Measurements from ENCODE around the gene MATN1.

MATN1 gene

DNA sequence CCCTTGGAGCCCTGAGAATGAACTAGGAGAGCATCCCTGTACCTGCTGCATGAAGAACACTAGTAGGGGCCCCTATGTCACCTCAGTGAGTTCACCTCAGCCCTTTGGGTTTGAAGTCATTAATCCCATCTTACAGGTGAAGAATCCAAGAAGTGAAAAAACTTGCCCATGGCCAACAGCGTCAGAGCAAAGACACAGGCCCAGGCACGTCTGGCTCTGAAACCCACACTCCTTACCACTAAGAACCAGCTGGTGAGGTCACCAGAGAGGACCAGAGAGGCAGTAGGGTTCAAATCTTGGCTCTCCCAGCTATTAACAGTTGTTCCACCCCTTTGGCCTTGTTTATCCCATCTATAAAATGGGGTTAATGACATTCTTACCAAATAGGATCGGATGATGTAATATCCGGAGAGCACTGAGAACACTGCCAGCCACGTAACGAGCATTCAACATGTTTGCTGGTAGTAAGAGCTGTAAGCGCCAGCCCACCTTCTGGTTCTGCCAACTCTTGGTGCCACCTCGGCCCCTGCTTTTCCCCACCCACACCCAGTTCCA lies 8.8 kb downstream of the MATN1 start:
- Histone ChIP-seq H3K36me3 (ENCODE audit: control insufficient read depth, insufficient read depth, low read length) (no peaks in the 10 kb centered on the region), H3K4me1 (no peaks in the 10 kb centered on the region), H3K9ac (no peak overlapping the region), H3K79me2 (no peaks in the 10 kb centered on the region), H3K9me3 (ENCODE audit: control insufficient read depth, low read length) (no peaks in the 10 kb centered on the region), H3K4me2 (ENCODE audit: low read length) (no peak overlapping the region), H3K27ac (no peak overlapping the region), H2AFZ (no peak overlapping the region), H3K4me3 (ENCODE audit: low read depth, low read length) (no peak overlapping the region), H3K27me3 (ENCODE audit: control insufficient read depth, insufficient read depth, low read length) (no peaks in the 10 kb centered on the region)
- no peak for TF ChIP-seq CTCF (IDR thresholded peaks at IDR 0.05)

DNA sequence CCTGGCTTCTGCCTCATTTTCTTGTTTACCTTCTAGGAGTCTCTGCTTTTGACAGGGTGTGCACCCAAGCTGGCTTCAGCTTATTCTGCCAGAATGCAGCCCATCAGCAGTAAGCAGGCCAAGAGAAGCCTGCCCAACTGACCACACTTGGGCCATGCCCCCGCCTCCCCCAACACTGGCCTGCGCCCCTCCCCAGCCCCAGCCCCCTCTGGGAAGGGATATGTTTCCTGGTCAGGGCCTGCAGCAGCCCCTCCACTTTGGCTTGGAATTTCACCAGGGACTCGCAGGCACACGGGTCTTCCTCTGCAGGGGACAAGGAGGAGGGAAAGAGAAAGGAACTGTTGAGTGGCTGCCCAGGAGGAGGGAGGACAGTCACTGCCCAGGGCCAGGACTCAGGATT lies 9.4 kb downstream of the MATN1 start:
- Histone ChIP-seq H3K4me3 (ENCODE audit: low read depth, low read length) (no peak overlapping the region), H3K9ac (no peak overlapping the region), H2AFZ (no peak overlapping the region), H3K4me1 (no peaks in the 10 kb centered on the region), H3K79me2 (no peaks in the 10 kb centered on the region), H3K27me3 (ENCODE audit: control insufficient read depth, insufficient read depth, low read length) (no peaks in the 10 kb centered on the region), H3K9me3 (ENCODE audit: control insufficient read depth, low read length) (no peaks in the 10 kb centered on the region), H3K36me3 (ENCODE audit: control insufficient read depth, insufficient read depth, low read length) (no peaks in the 10 kb centered on the region), H3K27ac (no peak overlapping the region), H3K4me2 (ENCODE audit: low read length) (no peak overlapping the region)
- no peak for TF ChIP-seq CTCF (IDR thresholded peaks at IDR 0.05)

- no peak overlapping the region for H3K4me3 ChIP-seq (ENCODE audit: low read depth, low read length)
- no peak overlapping the region for H3K4me2 ChIP-seq (ENCODE audit: low read length)
- no peaks in the 10 kb centered on the region for H3K27me3 ChIP-seq (ENCODE audit: control insufficient read depth, insufficient read depth, low read length)
- H3K9ac ChIP-seq: no peak overlapping the region
- H3K9me3 ChIP-seq (ENCODE audit: control insufficient read depth, low read length): no peaks in the 10 kb centered on the region
- no peaks in the 10 kb centered on the region for H3K79me2 ChIP-seq
- no peak overlapping the region for H3K27ac ChIP-seq
- no peaks in the 10 kb centered on the region for H3K36me3 ChIP-seq (ENCODE audit: control insufficient read depth, insufficient read depth, low read length)
- no peak overlapping the region for H2AFZ ChIP-seq
- no peaks in the 10 kb centered on the region for H3K4me1 ChIP-seq
- no peak for TF ChIP-seq CTCF (IDR thresholded peaks at IDR 0.05)
Observed at GRCh38 chr1:30713311-30713710, 10.1 kb downstream of the MATN1 start.

- no peaks in the 10 kb centered on the region for H3K9me3 ChIP-seq (ENCODE audit: control insufficient read depth, low read length)
- H2AFZ ChIP-seq: no peak overlapping the region
- no peaks in the 10 kb centered on the region for H3K27me3 ChIP-seq (ENCODE audit: control insufficient read depth, insufficient read depth, low read length)
- no peak overlapping the region for H3K9ac ChIP-seq
- no peak overlapping the region for H3K4me3 ChIP-seq (ENCODE audit: low read depth, low read length)
- H3K79me2 ChIP-seq: no peaks in the 10 kb centered on the region
- no peak for TF ChIP-seq CTCF (IDR thresholded peaks at IDR 0.05)
- no peaks in the 10 kb centered on the region for H3K36me3 ChIP-seq (ENCODE audit: control insufficient read depth, insufficient read depth, low read length)
- H3K4me2 ChIP-seq (ENCODE audit: low read length): no peak overlapping the region
- no peak overlapping the region for H3K27ac ChIP-seq
- H3K4me1 ChIP-seq: no peaks in the 10 kb centered on the region
Observed at GRCh38 chr1:30712583-30712982, 10.8 kb downstream of the MATN1 start.

GRCh38 chr1:30710407-30710806 lies 13.0 kb downstream of the MATN1 start:
- no peak overlapping the region for H3K27ac ChIP-seq
- no peak overlapping the region for H2AFZ ChIP-seq
- no peak overlapping the region for H3K4me3 ChIP-seq (ENCODE audit: low read depth, low read length)
- no peaks in the 10 kb centered on the region for H3K27me3 ChIP-seq (ENCODE audit: control insufficient read depth, insufficient read depth, low read length)
- no peaks in the 10 kb centered on the region for H3K4me1 ChIP-seq
- H3K9me3 ChIP-seq (ENCODE audit: control insufficient read depth, low read length): no peaks in the 10 kb centered on the region
- no peak overlapping the region for H3K4me2 ChIP-seq (ENCODE audit: low read length)
- TF ChIP-seq CTCF (IDR thresholded peaks at IDR 0.05): no peak
- H3K36me3 ChIP-seq (ENCODE audit: control insufficient read depth, insufficient read depth, low read length): no peaks in the 10 kb centered on the region
- no peaks in the 10 kb centered on the region for H3K79me2 ChIP-seq
- no peak overlapping the region for H3K9ac ChIP-seq

Data from parathyroid adenoma (tissue), 2 donors.